Measurements from ENCODE around the gene HEXIM2. TPM values are rescaled to one million over a fixed set of nuclear protein-coding genes. Genes with fewer than 3 reads are reported as not detected.

The HEXIM2 gene
- total RNA-seq, 3 donors from 2014 or later (not counting 1 experiment from before 2014, with no cell fraction given), result 4.1 to 5.3 (median 4.5) TPM

DNA sequence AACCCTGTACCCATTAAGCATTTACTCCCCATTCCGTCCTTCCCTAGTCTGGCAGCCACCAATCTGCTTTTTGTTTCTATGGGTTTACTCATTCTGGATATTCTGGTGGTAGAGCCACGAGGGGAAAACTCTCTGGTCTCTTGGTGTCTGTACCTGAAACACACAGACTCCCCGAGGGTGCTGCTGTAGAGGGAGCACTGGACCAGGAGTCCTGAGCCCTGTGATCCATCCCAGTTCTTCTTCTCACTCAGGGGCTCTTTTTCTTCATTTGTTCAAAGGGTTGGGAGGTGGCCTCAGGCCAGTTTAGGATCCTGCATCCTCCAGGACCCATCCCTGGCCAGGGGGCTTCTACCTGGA, 14.1 kb downstream of the HEXIM2 start:
- Mint-ChIP-seq H3K9me3 (no peaks in the 10 kb centered on the region), H3K27me3 (ENCODE audit: low read depth in 2 of 2) (no peaks in the 10 kb centered on the region), H3K27ac (no peak overlapping the region), H3K4me3 (peak overlapping the region; percentile 50), H3K36me3 (no peaks in the 10 kb centered on the region), H3K4me1 (peaks cover 13 to 27% of the 10 kb centered on the region in 2 donors)
- DNase-seq (no peak), ATAC-seq (no peak)
- Histone ChIP-seq H3K27me3 (ENCODE audit: control insufficient read depth, insufficient read depth, low read length) (no peaks in the 10 kb centered on the region), H3K36me3 (ENCODE audit: control insufficient read depth, insufficient read depth, low read length) (no peaks in the 10 kb centered on the region), H3K27ac (ENCODE audit: low read length) (no peak overlapping the region), H3K4me1 (ENCODE audit: control insufficient read depth, insufficient read depth, low read length) (peaks cover 32% of the 10 kb centered on the region), H3K9me3 (ENCODE audit: control insufficient read depth, insufficient read depth, low read length) (no peaks in the 10 kb centered on the region), H3K4me3 (ENCODE audit: low read length) (no peak overlapping the region)
- TF ChIP-seq, protein P1, sequence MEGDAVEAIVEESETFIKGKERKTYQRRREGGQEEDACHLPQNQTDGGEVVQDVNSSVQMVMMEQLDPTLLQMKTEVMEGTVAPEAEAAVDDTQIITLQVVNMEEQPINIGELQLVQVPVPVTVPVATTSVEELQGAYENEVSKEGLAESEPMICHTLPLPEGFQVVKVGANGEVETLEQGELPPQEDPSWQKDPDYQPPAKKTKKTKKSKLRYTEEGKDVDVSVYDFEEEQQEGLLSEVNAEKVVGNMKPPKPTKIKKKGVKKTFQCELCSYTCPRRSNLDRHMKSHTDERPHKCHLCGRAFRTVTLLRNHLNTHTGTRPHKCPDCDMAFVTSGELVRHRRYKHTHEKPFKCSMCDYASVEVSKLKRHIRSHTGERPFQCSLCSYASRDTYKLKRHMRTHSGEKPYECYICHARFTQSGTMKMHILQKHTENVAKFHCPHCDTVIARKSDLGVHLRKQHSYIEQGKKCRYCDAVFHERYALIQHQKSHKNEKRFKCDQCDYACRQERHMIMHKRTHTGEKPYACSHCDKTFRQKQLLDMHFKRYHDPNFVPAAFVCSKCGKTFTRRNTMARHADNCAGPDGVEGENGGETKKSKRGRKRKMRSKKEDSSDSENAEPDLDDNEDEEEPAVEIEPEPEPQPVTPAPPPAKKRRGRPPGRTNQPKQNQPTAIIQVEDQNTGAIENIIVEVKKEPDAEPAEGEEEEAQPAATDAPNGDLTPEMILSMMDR (IDR thresholded peaks at IDR 0.05), result no peak
- intact Hi-C loops (cut with micrococcal nuclease), result no loop called here
- WGBS (ENCODE audit: insufficient coverage), result 84% methylated on average over 2 of the region's 3 CpGs

DNA sequence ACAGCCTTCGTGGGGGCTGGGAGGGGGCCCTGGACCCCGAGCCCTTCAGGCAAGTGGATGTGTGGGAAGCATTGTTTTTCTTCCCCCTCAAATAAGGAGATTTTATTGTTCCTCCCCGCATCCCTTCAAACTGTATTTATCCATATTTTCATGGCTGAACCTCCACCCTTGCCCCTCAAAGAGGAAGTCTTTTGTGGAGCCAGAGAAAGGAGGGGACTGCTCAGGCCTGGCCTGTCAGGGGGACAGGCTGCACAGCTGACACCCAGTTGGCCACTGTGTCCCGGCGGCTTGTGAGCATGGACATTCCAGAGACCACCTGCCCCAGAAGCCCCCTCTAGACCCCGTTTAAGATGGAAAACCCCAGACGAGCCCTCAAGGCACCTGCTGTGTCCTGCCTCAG, 15.9 kb downstream of the HEXIM2 start:
- TF ChIP-seq, protein P1 (IDR thresholded peaks at IDR 0.05), result no peak
- H3K27me3 ChIP-seq (ENCODE audit: control insufficient read depth, insufficient read depth, low read length), result no peaks in the 10 kb centered on the region
- 88% methylated on average over 5 of the region's 7 CpGs for WGBS (ENCODE audit: insufficient coverage)
- H3K9me3 Mint-ChIP-seq, result no peaks in the 10 kb centered on the region
- H3K36me3 ChIP-seq (ENCODE audit: control insufficient read depth, insufficient read depth, low read length), result no peaks in the 10 kb centered on the region
- no peaks in the 10 kb centered on the region for H3K9me3 ChIP-seq (ENCODE audit: control insufficient read depth, insufficient read depth, low read length)
- intact Hi-C loops (cut with micrococcal nuclease), result no loop called here
- ATAC-seq (no peak), DNase-seq (no peak)
- peaks cover 13% of the 10 kb centered on the region for H3K4me1 ChIP-seq (ENCODE audit: control insufficient read depth, insufficient read depth, low read length)
- H3K27ac ChIP-seq (ENCODE audit: low read length), result no peak overlapping the region
- no peak overlapping the region for H3K4me3 ChIP-seq (ENCODE audit: low read length)
- H3K27ac Mint-ChIP-seq, result no peak overlapping the region
- no peak overlapping the region for H3K4me3 Mint-ChIP-seq
- no peaks in the 10 kb centered on the region for H3K36me3 Mint-ChIP-seq
- no peaks in the 10 kb centered on the region for H3K27me3 Mint-ChIP-seq (ENCODE audit: low read depth in 2 of 2)
- H3K4me1 Mint-ChIP-seq, result peaks cover 4 to 9% of the 10 kb centered on the region in 2 donors

DNA sequence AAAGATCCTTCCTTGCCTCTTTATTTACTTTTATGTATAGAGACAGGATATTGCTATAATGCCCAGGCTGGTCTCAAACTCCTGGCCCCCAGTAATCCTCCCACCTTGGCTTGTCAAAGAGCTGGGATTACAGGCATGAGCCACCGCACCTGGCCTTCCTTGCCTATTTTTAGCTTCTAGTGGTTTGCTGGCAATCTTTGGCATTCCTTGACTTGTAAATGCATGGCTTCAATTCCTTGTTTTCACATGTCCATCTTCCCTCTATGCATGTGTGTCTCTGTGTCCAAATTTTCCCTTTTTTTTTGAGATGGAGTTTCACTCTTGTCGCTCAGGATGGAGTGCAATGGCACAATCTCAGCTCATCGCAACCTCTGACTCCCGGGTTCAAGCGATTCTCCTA, 22.5 kb downstream of the HEXIM2 start:
- H3K27ac Mint-ChIP-seq, result no peak overlapping the region
- WGBS (ENCODE audit: insufficient coverage), result 93% methylated on average over 5 of the region's 5 CpGs
- TF ChIP-seq, protein P1 (IDR thresholded peaks at IDR 0.05), result no peak

DNA sequence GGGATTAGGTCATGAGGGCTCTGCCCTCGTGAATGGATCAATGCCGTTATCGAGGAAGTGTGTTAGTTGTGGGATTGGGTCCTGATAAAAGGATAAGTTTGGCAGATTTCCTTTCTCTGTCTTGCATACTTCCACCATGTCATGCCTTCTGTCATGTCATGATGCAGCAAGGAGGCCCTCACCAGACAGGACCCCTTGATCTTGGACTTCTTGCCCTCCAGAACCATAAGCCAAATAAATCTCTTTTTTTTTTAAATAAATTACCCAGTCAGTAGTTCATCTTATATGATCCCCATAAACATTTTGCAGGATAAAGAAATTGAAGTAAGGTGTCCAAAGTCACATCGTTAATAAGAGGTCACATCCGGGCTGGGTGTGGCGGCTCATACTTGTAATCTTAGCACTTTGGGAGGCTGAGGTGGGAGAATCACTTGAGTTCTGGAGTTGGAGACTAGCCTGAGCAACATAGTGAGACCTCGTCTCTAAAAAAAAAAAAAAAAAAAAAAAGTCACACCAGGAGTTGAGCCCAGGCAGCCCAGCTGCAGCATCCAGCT, 25.2 kb downstream of the HEXIM2 start:
- Histone ChIP-seq H3K36me3 (ENCODE audit: control insufficient read depth, insufficient read depth, low read length) (no peaks in the 10 kb centered on the region), H3K27ac (ENCODE audit: low read length) (no peak overlapping the region), H3K4me3 (ENCODE audit: low read length) (no peak overlapping the region), H3K27me3 (ENCODE audit: control insufficient read depth, insufficient read depth, low read length) (no peaks in the 10 kb centered on the region), H3K9me3 (ENCODE audit: control insufficient read depth, insufficient read depth, low read length) (no peaks in the 10 kb centered on the region), H3K4me1 (ENCODE audit: control insufficient read depth, insufficient read depth, low read length) (no peaks in the 10 kb centered on the region)
- no peaks in the 10 kb centered on the region for H3K36me3 Mint-ChIP-seq
- no peaks in the 10 kb centered on the region for H3K4me1 Mint-ChIP-seq
- H3K9me3 Mint-ChIP-seq, result no peaks in the 10 kb centered on the region
- no peak overlapping the region for H3K4me3 Mint-ChIP-seq
- intact Hi-C loops (cut with micrococcal nuclease), result no loop called here
- H3K27ac Mint-ChIP-seq, result no peak overlapping the region
- ATAC-seq (no peak), DNase-seq (no peak)
- TF ChIP-seq, protein P1 (IDR thresholded peaks at IDR 0.05), result no peak
- no peaks in the 10 kb centered on the region for H3K27me3 Mint-ChIP-seq (ENCODE audit: low read depth in 2 of 2)
- WGBS (ENCODE audit: insufficient coverage), result 87% methylated on average over 7 of the region's 7 CpGs

More for the DNA sequence above, 22.5 kb downstream of the HEXIM2 start:
- DNase-seq, result no peak
- Mint-ChIP-seq H3K27me3 (ENCODE audit: low read depth in 2 of 2) (no peaks in the 10 kb centered on the region), H3K4me1 (no peaks in the 10 kb centered on the region), H3K4me3 (no peak overlapping the region), H3K36me3 (no peaks in the 10 kb centered on the region), H3K9me3 (no peaks in the 10 kb centered on the region)
- intact Hi-C loops (cut with micrococcal nuclease), result no loop called here
- Histone ChIP-seq H3K4me1 (ENCODE audit: control insufficient read depth, insufficient read depth, low read length) (no peaks in the 10 kb centered on the region), H3K27ac (ENCODE audit: low read length) (no peak overlapping the region), H3K36me3 (ENCODE audit: control insufficient read depth, insufficient read depth, low read length) (no peaks in the 10 kb centered on the region), H3K9me3 (ENCODE audit: control insufficient read depth, insufficient read depth, low read length) (no peaks in the 10 kb centered on the region), H3K27me3 (ENCODE audit: control insufficient read depth, insufficient read depth, low read length) (no peaks in the 10 kb centered on the region), H3K4me3 (ENCODE audit: low read length) (no peak overlapping the region)
- no peak for ATAC-seq
